ENCODE data around the gene CEL. TPM values are rescaled to one million over a fixed set of nuclear protein-coding genes. Genes with fewer than 3 reads are reported as not detected.
"Not testable (repeated sequence)": the region's sequence is repeated elsewhere in the genome, so short reads cannot be mapped to it uniquely, and the experiment has no call there.

CEL gene
- polyA plus RNA-seq, 6 donors from 2014 or later: 0.11 TPM; not detected in 5

DNA sequence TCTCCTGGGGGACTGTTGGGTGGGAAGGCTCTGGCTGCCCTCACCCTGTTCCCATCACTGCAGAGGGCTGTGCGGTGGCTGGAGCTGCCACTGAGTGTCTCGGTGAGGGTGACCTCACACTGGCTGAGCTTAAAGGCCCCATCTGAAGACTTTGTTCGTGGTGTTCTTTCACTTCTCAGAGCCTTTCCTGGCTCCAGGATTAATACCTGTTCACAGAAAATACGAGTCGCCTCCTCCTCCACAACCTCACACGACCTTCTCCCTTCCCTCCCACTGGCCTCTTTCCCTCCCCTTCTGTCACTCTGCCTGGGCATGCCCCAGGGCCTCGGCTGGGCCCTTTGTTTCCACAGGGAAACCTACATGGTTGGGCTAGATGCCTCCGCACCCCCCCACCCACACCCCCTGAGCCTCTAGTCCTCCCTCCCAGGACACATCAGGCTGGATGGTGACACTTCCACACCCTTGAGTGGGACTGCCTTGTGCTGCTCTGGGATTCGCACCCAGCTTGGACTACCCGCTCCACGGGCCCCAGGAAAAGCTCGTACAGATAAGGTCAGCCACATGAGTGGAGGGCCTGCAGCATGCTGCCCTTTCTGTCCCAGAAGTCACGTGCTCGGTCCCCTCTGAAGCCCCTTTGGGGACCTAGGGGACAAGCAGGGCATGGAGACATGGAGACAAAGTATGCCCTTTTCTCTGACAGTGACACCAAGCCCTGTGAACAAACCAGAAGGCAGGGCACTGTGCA, 590 bp upstream of the CEL start:
- not testable (repeated sequence) for DNase-seq; H3K27ac Mint-ChIP-seq; ATAC-seq (ENCODE audit: low read depth in 2 of 2); H3K9me3 Mint-ChIP-seq; H3K27me3 Mint-ChIP-seq
- Mint-ChIP-seq H3K4me1 (peaks cover 22 to 30% (median 27%) of the 10 kb centered on the region in 3 donors), H3K4me3 (peak overlapping the region in 1 of 8 donors; percentile 41), H3K36me3 (peaks cover 0 to 12% of the 10 kb centered on the region in 2 donors)

DNA sequence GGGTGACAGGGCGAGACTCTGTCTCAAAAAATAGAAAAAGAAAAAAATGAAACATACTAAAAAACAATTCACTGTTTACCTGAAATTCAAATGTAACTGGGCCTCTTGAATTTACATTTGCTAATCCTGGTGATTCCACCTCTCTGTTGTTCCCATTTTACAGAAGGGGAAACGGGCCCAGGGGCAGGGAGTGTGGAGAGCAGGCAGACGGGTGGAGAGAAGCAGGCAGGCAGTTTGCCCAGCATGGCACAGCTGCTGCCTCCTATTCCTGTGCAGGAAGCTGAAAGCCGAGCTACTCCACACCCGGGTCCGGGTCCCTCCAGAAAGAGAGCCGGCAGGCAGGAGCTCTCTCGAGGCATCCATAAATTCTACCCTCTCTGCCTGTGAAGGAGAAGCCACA, 788 bp downstream of the CEL start:
- H3K36me3 Mint-ChIP-seq: not testable (repeated sequence)

DNA sequence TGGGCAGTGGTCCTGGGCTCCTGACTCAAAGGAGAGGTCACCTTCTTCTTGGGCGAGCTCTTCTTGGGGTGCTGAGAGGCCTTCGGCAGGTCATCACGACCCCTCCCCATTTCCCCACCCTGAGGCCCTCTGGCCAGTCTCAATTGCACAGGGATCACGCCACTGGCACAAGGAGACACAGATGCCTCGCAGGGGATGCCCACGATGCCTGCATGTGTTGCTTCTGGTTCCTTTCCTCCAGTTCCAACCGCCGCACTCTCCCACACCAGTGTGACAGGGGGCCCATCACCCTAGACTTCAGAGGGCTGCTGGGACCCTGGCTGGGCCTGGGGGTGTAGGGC, 1.3 kb downstream of the CEL start:
- peaks cover 0 to 4% of the 10 kb centered on the region in 2 donors for H3K36me3 Mint-ChIP-seq
- no peak overlapping the region for H3K4me3 Mint-ChIP-seq
- H3K27ac Mint-ChIP-seq: peak overlapping the region in 1 of 6 donors; percentile 69
- DNase-seq: no peak
- H3K27me3 Mint-ChIP-seq: no peaks in the 10 kb centered on the region
- no peaks in the 10 kb centered on the region for H3K9me3 Mint-ChIP-seq
- no peak for ATAC-seq (ENCODE audit: low read depth in 2 of 2)
- peaks cover 17 to 30% (median 25%) of the 10 kb centered on the region in 3 donors for H3K4me1 Mint-ChIP-seq

More for the DNA sequence above, 788 bp downstream of the CEL start:
- DNase-seq; H3K27me3 Mint-ChIP-seq; H3K4me3 Mint-ChIP-seq; H3K27ac Mint-ChIP-seq; ATAC-seq (ENCODE audit: low read depth in 2 of 2); H3K9me3 Mint-ChIP-seq: not testable (repeated sequence)
- H3K4me1 Mint-ChIP-seq: peaks cover 17 to 30% (median 27%) of the 10 kb centered on the region in 3 donors

GRCh38 chr9:133063500-133064231, 1.9 kb downstream of the CEL start:
- Mint-ChIP-seq H3K4me3 (no peak overlapping the region), H3K27ac (peak overlapping the region in 1 of 6 donors; percentile 69)
- ATAC-seq (ENCODE audit: low read depth in 2 of 2): no peak

DNA sequence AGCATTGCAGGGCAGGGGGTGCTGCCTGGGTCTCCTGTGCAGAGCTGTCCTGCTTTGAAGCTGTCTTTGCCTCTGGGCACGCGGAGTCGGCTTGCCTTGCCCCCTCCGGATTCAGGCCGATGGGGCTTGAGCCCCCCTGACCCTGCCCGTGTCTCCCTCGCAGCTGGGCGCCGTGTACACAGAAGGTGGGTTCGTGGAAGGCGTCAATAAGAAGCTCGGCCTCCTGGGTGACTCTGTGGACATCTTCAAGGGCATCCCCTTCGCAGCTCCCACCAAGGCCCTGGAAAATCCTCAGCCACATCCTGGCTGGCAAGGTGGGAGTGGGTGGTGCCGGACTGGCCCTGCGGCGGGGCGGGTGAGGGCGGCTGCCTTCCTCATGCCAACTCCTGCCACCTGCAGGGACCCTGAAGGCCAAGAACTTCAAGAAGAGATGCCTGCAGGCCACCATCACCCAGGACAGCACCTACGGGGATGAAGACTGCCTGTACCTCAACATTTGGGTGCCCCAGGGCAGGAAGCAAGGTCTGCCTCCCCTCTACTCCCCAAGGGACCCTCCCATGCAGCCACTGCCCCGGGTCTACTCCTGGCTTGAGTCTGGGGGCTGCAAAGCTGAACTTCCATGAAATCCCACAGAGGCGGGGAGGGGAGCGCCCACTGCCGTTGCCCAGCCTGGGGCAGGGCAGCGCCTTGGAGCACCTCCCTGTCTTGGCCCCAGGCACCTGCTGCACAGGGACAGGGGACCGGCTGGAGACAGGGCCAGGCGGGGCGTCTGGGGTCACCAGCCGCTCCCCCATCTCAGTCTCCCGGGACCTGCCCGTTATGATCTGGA, 2.7 kb downstream of the CEL start:
- no peaks in the 10 kb centered on the region for H3K27me3 Mint-ChIP-seq

More at GRCh38 chr9:133063500-133064231, 1.9 kb downstream of the CEL start:
- Mint-ChIP-seq H3K36me3 (no peaks in the 10 kb centered on the region), H3K9me3 (no peaks in the 10 kb centered on the region), H3K27me3 (no peaks in the 10 kb centered on the region), H3K4me1 (peaks cover 17 to 27% (median 20%) of the 10 kb centered on the region in 3 donors)
- DNase-seq: no peak

GRCh38 chr9:133065070-133065388, 3.2 kb downstream of the CEL start:
- Mint-ChIP-seq H3K4me1 (peaks cover 4 to 13% (median 8%) of the 10 kb centered on the region in 3 donors), H3K4me3 (no peak overlapping the region), H3K27ac (peak overlapping the region in 1 of 6 donors; percentile 44), H3K27me3 (no peaks in the 10 kb centered on the region), H3K9me3 (no peaks in the 10 kb centered on the region), H3K36me3 (no peaks in the 10 kb centered on the region)
- DNase-seq: no peak
- no peak for ATAC-seq (ENCODE audit: low read depth in 2 of 2)

More for the DNA sequence above, 2.7 kb downstream of the CEL start:
- Mint-ChIP-seq H3K4me3 (no peak overlapping the region), H3K36me3 (no peaks in the 10 kb centered on the region), H3K9me3 (no peaks in the 10 kb centered on the region), H3K4me1 (peaks cover 9 to 19% (median 13%) of the 10 kb centered on the region in 3 donors), H3K27ac (no peak overlapping the region)
- DNase-seq (no peak), ATAC-seq (ENCODE audit: low read depth in 2 of 2) (no peak)

GRCh38 chr9:133066181-133066983, 4.6 kb downstream of the CEL start:
- Mint-ChIP-seq H3K36me3 (no peaks in the 10 kb centered on the region), H3K4me1 (no peaks in the 10 kb centered on the region), H3K27ac (no peak overlapping the region), H3K9me3 (no peaks in the 10 kb centered on the region), H3K4me3 (no peak overlapping the region), H3K27me3 (no peaks in the 10 kb centered on the region)
- DNase-seq (no peak), ATAC-seq (ENCODE audit: low read depth in 2 of 2) (no peak)

DNA sequence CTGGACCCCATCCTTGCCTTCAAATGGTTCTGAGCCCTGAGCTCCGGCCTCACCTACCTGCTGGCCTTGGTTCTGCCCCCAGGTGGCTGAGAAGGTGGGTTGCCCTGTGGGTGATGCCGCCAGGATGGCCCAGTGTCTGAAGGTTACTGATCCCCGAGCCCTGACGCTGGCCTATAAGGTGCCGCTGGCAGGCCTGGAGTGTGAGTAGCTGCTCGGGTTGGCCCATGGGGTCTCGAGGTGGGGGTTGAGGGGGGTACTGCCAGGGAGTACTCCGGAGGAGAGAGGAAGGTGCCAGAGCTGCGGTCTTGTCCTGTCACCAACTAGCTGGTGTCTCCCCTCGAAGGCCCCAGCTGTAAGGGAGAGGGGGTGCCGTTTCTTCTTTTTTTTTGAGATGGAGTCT, 5.2 kb downstream of the CEL start:
- no peaks in the 10 kb centered on the region for H3K27me3 Mint-ChIP-seq
- ATAC-seq (ENCODE audit: low read depth in 2 of 2): no peak
- no peaks in the 10 kb centered on the region for H3K9me3 Mint-ChIP-seq

DNA sequence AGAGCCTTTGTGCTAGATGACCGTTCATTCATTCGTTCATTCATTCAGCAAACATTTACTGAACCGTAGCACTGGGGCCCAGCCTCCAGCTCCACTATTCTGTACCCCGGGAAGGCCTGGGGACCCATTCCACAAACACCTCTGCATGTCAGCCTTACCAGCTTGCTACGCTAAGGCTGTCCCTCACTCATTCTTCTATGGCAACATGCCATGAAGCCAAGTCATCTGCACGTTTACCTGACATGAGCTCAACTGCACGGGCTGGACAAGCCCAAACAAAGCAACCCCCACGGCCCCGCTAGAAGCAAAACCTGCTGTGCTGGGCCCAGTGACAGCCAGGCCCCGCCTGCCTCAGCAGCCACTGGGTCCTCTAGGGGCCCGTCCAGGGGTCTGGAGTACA, 6.0 kb downstream of the CEL start:
- no peak for ATAC-seq (ENCODE audit: low read depth in 2 of 2)
- DNase-seq: no peak
- Mint-ChIP-seq H3K4me1 (no peaks in the 10 kb centered on the region), H3K27me3 (no peaks in the 10 kb centered on the region), H3K9me3 (no peaks in the 10 kb centered on the region), H3K36me3 (no peaks in the 10 kb centered on the region), H3K27ac (peak overlapping the region in 1 of 6 donors; percentile 37), H3K4me3 (no peak overlapping the region)

More for the DNA sequence above, 5.2 kb downstream of the CEL start:
- H3K4me1 Mint-ChIP-seq: no peaks in the 10 kb centered on the region
- H3K36me3 Mint-ChIP-seq: no peaks in the 10 kb centered on the region
- H3K4me3 Mint-ChIP-seq: no peak overlapping the region
- DNase-seq: no peak
- no peak overlapping the region for H3K27ac Mint-ChIP-seq

DNA sequence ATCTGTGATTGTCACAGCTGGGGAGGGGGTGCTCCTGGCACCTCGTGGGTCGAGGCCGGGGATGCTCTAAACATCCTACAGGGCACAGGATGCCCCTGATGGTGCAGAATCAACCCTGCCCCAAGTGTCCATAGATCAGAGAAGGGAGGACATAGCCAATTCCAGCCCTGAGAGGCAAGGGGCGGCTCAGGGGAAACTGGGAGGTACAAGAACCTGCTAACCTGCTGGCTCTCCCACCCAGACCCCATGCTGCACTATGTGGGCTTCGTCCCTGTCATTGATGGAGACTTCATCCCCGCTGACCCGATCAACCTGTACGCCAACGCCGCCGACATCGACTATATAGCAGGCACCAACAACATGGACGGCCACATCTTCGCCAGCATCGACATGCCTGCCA, 6.7 kb downstream of the CEL start:
- H3K27me3 Mint-ChIP-seq; H3K36me3 Mint-ChIP-seq; H3K27ac Mint-ChIP-seq; DNase-seq; H3K9me3 Mint-ChIP-seq; H3K4me1 Mint-ChIP-seq; H3K4me3 Mint-ChIP-seq; ATAC-seq (ENCODE audit: low read depth in 2 of 2): not testable (repeated sequence)

DNA sequence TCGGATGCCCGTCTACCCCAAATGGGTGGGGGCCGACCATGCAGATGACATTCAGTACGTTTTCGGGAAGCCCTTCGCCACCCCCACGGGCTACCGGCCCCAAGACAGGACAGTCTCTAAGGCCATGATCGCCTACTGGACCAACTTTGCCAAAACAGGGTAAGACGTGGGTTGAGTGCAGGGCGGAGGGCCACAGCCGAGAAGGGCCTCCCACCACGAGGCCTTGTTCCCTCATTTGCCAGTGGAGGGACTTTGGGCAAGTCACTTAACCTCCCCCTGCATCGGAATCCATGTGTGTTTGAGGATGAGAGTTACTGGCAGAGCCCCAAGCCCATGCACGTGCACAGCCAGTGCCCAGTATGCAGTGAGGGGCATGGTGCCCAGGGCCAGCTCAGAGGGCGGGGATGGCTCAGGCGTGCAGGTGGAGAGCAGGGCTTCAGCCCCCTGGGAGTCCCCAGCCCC, 8.8 kb downstream of the CEL start:
- not testable (repeated sequence) for H3K4me1 Mint-ChIP-seq; ATAC-seq (ENCODE audit: low read depth in 2 of 2); DNase-seq; H3K27me3 Mint-ChIP-seq; H3K9me3 Mint-ChIP-seq; H3K36me3 Mint-ChIP-seq; H3K4me3 Mint-ChIP-seq; H3K27ac Mint-ChIP-seq

GRCh38 chr9:133070985-133071384, 9.2 kb downstream of the CEL start:
- H3K27me3 Mint-ChIP-seq; H3K4me3 Mint-ChIP-seq; H3K9me3 Mint-ChIP-seq; ATAC-seq (ENCODE audit: low read depth in 2 of 2); H3K4me1 Mint-ChIP-seq; DNase-seq; H3K27ac Mint-ChIP-seq; H3K36me3 Mint-ChIP-seq: not testable (repeated sequence)
